Measurements from ENCODE around the gene WWOX.

WWOX gene

GRCh38 chr16:78794581-78795250, 695.3 kb downstream of the WWOX start:
- no peaks in the 10 kb centered on the region for H3K27me3 ChIP-seq (ENCODE audit: control insufficient read depth, insufficient read depth, low read length)
- no peak overlapping the region for H3K9ac ChIP-seq (ENCODE audit: low read depth, low read length)
- no peaks in the 10 kb centered on the region for H3K4me1 ChIP-seq (ENCODE audit: control insufficient read depth, insufficient read depth, low read length)
- H3K27ac ChIP-seq (ENCODE audit: low read depth, low read length), result no peak overlapping the region
- H3K9me3 ChIP-seq (ENCODE audit: control insufficient read depth, insufficient read depth, low read length), result no peaks in the 10 kb centered on the region
- H3K36me3 ChIP-seq (ENCODE audit: control insufficient read depth, insufficient read depth, low read length), result no peaks in the 10 kb centered on the region
- no peak overlapping the region for H3K4me3 ChIP-seq (ENCODE audit: low read depth, low read length)

- Histone ChIP-seq H3K4me3 (ENCODE audit: low read depth, low read length) (no peak overlapping the region), H3K27ac (ENCODE audit: low read depth, low read length) (no peak overlapping the region), H3K36me3 (ENCODE audit: control insufficient read depth, insufficient read depth, low read length) (no peaks in the 10 kb centered on the region), H3K9me3 (ENCODE audit: control insufficient read depth, insufficient read depth, low read length) (no peaks in the 10 kb centered on the region), H3K9ac (ENCODE audit: low read depth, low read length) (no peak overlapping the region), H3K4me1 (ENCODE audit: control insufficient read depth, insufficient read depth, low read length) (no peaks in the 10 kb centered on the region), H3K27me3 (ENCODE audit: control insufficient read depth, insufficient read depth, low read length) (no peaks in the 10 kb centered on the region)
These were observed 696.0 kb downstream of the WWOX start for GRCh38 chr16:78795433-78795832.

- Histone ChIP-seq H3K27me3 (ENCODE audit: control insufficient read depth, insufficient read depth, low read length) (no peaks in the 10 kb centered on the region), H3K27ac (ENCODE audit: low read depth, low read length) (no peak overlapping the region), H3K4me3 (ENCODE audit: low read depth, low read length) (no peak overlapping the region), H3K9ac (ENCODE audit: low read depth, low read length) (no peak overlapping the region), H3K4me1 (ENCODE audit: control insufficient read depth, insufficient read depth, low read length) (no peaks in the 10 kb centered on the region), H3K36me3 (ENCODE audit: control insufficient read depth, insufficient read depth, low read length) (no peaks in the 10 kb centered on the region), H3K9me3 (ENCODE audit: control insufficient read depth, insufficient read depth, low read length) (no peaks in the 10 kb centered on the region)
These were observed 696.9 kb downstream of the WWOX start for GRCh38 chr16:78796221-78796866.

- Histone ChIP-seq H3K27me3 (ENCODE audit: control insufficient read depth, insufficient read depth, low read length) (no peaks in the 10 kb centered on the region), H3K27ac (ENCODE audit: low read depth, low read length) (no peak overlapping the region), H3K9me3 (ENCODE audit: control insufficient read depth, insufficient read depth, low read length) (no peaks in the 10 kb centered on the region), H3K4me3 (ENCODE audit: low read depth, low read length) (no peak overlapping the region), H3K36me3 (ENCODE audit: control insufficient read depth, insufficient read depth, low read length) (no peaks in the 10 kb centered on the region), H3K4me1 (ENCODE audit: control insufficient read depth, insufficient read depth, low read length) (no peaks in the 10 kb centered on the region), H3K9ac (ENCODE audit: low read depth, low read length) (no peak overlapping the region)
These were observed 700.0 kb downstream of the WWOX start for GRCh38 chr16:78799429-78799828.

GRCh38 chr16:78800523-78800922, 701.1 kb downstream of the WWOX start:
- Histone ChIP-seq H3K27me3 (ENCODE audit: control insufficient read depth, insufficient read depth, low read length) (no peaks in the 10 kb centered on the region), H3K27ac (ENCODE audit: low read depth, low read length) (no peak overlapping the region), H3K9ac (ENCODE audit: low read depth, low read length) (no peak overlapping the region), H3K9me3 (ENCODE audit: control insufficient read depth, insufficient read depth, low read length) (no peaks in the 10 kb centered on the region), H3K4me1 (ENCODE audit: control insufficient read depth, insufficient read depth, low read length) (no peaks in the 10 kb centered on the region), H3K36me3 (ENCODE audit: control insufficient read depth, insufficient read depth, low read length) (no peaks in the 10 kb centered on the region), H3K4me3 (ENCODE audit: low read depth, low read length) (no peak overlapping the region)

GRCh38 chr16:78804058-78804735, 704.7 kb downstream of the WWOX start:
- H3K9ac ChIP-seq (ENCODE audit: low read depth, low read length), result no peak overlapping the region
- no peaks in the 10 kb centered on the region for H3K36me3 ChIP-seq (ENCODE audit: control insufficient read depth, insufficient read depth, low read length)
- no peak overlapping the region for H3K27ac ChIP-seq (ENCODE audit: low read depth, low read length)
- H3K9me3 ChIP-seq (ENCODE audit: control insufficient read depth, insufficient read depth, low read length), result no peaks in the 10 kb centered on the region
- no peaks in the 10 kb centered on the region for H3K27me3 ChIP-seq (ENCODE audit: control insufficient read depth, insufficient read depth, low read length)
- H3K4me1 ChIP-seq (ENCODE audit: control insufficient read depth, insufficient read depth, low read length), result no peaks in the 10 kb centered on the region
- H3K4me3 ChIP-seq (ENCODE audit: low read depth, low read length), result no peak overlapping the region

GRCh38 chr16:78805556-78805955, 706.1 kb downstream of the WWOX start:
- H3K4me1 ChIP-seq (ENCODE audit: control insufficient read depth, insufficient read depth, low read length), result no peaks in the 10 kb centered on the region
- H3K27ac ChIP-seq (ENCODE audit: low read depth, low read length), result no peak overlapping the region
- no peak overlapping the region for H3K9ac ChIP-seq (ENCODE audit: low read depth, low read length)
- H3K4me3 ChIP-seq (ENCODE audit: low read depth, low read length), result no peak overlapping the region
- no peaks in the 10 kb centered on the region for H3K36me3 ChIP-seq (ENCODE audit: control insufficient read depth, insufficient read depth, low read length)
- no peaks in the 10 kb centered on the region for H3K9me3 ChIP-seq (ENCODE audit: control insufficient read depth, insufficient read depth, low read length)
- no peaks in the 10 kb centered on the region for H3K27me3 ChIP-seq (ENCODE audit: control insufficient read depth, insufficient read depth, low read length)

- H3K27me3 ChIP-seq (ENCODE audit: control insufficient read depth, insufficient read depth, low read length), result no peaks in the 10 kb centered on the region
- H3K9ac ChIP-seq (ENCODE audit: low read depth, low read length), result no peak overlapping the region
- no peaks in the 10 kb centered on the region for H3K9me3 ChIP-seq (ENCODE audit: control insufficient read depth, insufficient read depth, low read length)
- H3K27ac ChIP-seq (ENCODE audit: low read depth, low read length), result no peak overlapping the region
- no peaks in the 10 kb centered on the region for H3K36me3 ChIP-seq (ENCODE audit: control insufficient read depth, insufficient read depth, low read length)
- H3K4me1 ChIP-seq (ENCODE audit: control insufficient read depth, insufficient read depth, low read length), result no peaks in the 10 kb centered on the region
- no peak overlapping the region for H3K4me3 ChIP-seq (ENCODE audit: low read depth, low read length)
These were observed 711.8 kb downstream of the WWOX start for GRCh38 chr16:78811247-78811646.

GRCh38 chr16:78812582-78812981, 713.1 kb downstream of the WWOX start:
- Histone ChIP-seq H3K9ac (ENCODE audit: low read depth, low read length) (no peak overlapping the region), H3K27me3 (ENCODE audit: control insufficient read depth, insufficient read depth, low read length) (no peaks in the 10 kb centered on the region), H3K27ac (ENCODE audit: low read depth, low read length) (no peak overlapping the region), H3K36me3 (ENCODE audit: control insufficient read depth, insufficient read depth, low read length) (no peaks in the 10 kb centered on the region), H3K4me3 (ENCODE audit: low read depth, low read length) (no peak overlapping the region), H3K9me3 (ENCODE audit: control insufficient read depth, insufficient read depth, low read length) (no peaks in the 10 kb centered on the region), H3K4me1 (ENCODE audit: control insufficient read depth, insufficient read depth, low read length) (no peaks in the 10 kb centered on the region)

GRCh38 chr16:78813661-78814311, 714.3 kb downstream of the WWOX start:
- Histone ChIP-seq H3K4me1 (ENCODE audit: control insufficient read depth, insufficient read depth, low read length) (no peaks in the 10 kb centered on the region), H3K9me3 (ENCODE audit: control insufficient read depth, insufficient read depth, low read length) (no peaks in the 10 kb centered on the region), H3K36me3 (ENCODE audit: control insufficient read depth, insufficient read depth, low read length) (no peaks in the 10 kb centered on the region), H3K27me3 (ENCODE audit: control insufficient read depth, insufficient read depth, low read length) (no peaks in the 10 kb centered on the region), H3K27ac (ENCODE audit: low read depth, low read length) (no peak overlapping the region), H3K4me3 (ENCODE audit: low read depth, low read length) (no peak overlapping the region), H3K9ac (ENCODE audit: low read depth, low read length) (no peak overlapping the region)

- H3K27me3 ChIP-seq (ENCODE audit: control insufficient read depth, insufficient read depth, low read length), result no peaks in the 10 kb centered on the region
- no peaks in the 10 kb centered on the region for H3K36me3 ChIP-seq (ENCODE audit: control insufficient read depth, insufficient read depth, low read length)
- no peaks in the 10 kb centered on the region for H3K4me1 ChIP-seq (ENCODE audit: control insufficient read depth, insufficient read depth, low read length)
- H3K9ac ChIP-seq (ENCODE audit: low read depth, low read length), result no peak overlapping the region
- H3K9me3 ChIP-seq (ENCODE audit: control insufficient read depth, insufficient read depth, low read length), result no peaks in the 10 kb centered on the region
- H3K27ac ChIP-seq (ENCODE audit: low read depth, low read length), result no peak overlapping the region
- H3K4me3 ChIP-seq (ENCODE audit: low read depth, low read length), result no peak overlapping the region
These were observed 716.3 kb downstream of the WWOX start for GRCh38 chr16:78815713-78816112.
